T47D (cell line): Measurements from ENCODE around the gene MDN1.
"Not testable (repeated sequence)": the region's sequence is repeated elsewhere in the genome, so short reads cannot be mapped to it uniquely, and the experiment has no call there.

ENCODE experiments used
- DNase-seq, 2 experiments: peaks; one replicate each; pipeline versions ENCODE4 v3.0.0 to v3.0.0-alpha.2; 2011 to 2012; ENCODE audit warnings: low read depth in 1 of 2, low spot score in 1 of 2
- JUND ChIP-seq: IDR thresholded peaks from 2 replicates; pipeline ENCODE4 v1.6.1; 2012; ENCODE audit warnings: low read depth
- in situ Hi-C: cut with HindIII; loops from 2 replicates; pipeline ENCODE4 v1.10.0; 2016; ENCODE audit warnings: low sequenced_read_pairs, low pct_unique_long_range_greater_than_20kb

The MDN1 gene

DNA sequence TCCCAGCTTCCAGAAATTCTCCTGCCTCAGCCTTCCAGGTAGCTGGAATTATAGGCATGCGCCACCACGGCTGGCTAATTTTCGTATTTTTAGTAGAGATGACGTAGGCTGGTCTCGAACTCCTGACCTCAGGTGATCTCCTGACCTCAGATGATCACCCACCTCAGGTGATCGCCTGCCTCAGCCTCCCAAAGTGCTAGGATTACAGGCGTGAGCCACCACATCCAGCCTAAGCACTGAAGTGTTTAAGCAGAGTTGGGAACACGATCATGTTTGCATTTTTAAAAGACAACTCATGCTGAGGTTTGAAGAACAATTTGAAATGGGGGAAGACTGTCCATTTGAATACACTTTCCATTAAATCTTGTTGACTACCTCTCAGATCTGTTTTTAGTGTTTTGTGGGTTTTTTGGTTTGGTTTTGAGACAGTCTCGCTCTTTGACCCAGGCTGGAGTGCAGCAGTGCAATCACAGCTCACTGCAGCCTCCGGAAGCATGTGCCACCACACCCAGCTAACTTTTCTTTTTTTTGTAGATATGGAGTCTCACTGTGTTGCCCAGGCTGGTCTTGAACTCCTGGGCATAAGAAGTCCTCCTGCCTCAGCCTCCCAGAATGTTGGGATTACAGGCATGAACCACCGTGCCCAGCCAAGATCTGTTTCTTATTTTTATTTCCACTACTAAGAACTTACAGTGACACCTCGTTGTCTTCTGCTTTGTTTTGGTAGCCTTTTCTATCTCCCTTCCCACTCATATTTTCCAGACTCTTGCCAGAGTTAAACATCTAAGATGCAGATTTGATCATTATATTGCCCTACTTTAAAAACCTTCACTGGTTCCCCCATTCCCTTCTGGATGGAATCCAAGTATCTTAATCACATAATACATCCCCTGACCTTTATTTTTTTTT is 15.5 kb upstream of the MDN1 start:
- in situ Hi-C loops: no loop called here
- TF ChIP-seq JUND: no peak
- DNase-seq: no peak

DNA sequence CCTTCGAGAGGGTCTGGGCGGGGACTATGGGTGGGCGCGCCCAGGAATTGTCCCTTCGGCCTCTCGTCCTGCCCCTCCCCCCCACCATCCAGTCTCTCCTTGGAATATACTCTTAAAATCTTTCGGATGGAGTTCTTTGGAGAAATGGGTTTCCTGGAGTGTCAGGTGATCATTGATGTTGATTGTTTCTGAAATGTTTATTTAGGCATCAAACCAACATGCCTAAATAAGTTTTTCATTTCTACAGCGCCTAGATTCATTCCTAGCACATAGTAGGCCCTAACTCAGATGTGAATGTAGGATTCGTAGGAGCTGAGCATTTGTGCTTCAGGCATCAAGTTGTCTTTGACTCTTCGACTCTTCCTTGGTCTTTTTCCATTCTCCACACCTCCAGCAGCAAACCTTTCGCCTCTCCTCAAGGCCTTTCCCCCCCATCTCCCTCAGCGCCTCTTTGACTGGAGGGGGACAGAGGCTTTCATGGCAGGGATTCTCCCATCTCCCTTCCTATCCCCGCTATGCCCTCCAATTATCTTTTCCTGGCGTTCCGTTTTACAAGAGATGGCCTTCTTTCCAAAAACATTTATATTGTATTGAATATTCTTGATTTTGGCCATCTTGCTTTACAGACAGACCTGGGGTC is 10.7 kb upstream of the MDN1 start:
- in situ Hi-C loops: no loop called here
- no peak for TF ChIP-seq JUND
- DNase-seq: peak in 1 of 2 experiments; percentile 7

DNA sequence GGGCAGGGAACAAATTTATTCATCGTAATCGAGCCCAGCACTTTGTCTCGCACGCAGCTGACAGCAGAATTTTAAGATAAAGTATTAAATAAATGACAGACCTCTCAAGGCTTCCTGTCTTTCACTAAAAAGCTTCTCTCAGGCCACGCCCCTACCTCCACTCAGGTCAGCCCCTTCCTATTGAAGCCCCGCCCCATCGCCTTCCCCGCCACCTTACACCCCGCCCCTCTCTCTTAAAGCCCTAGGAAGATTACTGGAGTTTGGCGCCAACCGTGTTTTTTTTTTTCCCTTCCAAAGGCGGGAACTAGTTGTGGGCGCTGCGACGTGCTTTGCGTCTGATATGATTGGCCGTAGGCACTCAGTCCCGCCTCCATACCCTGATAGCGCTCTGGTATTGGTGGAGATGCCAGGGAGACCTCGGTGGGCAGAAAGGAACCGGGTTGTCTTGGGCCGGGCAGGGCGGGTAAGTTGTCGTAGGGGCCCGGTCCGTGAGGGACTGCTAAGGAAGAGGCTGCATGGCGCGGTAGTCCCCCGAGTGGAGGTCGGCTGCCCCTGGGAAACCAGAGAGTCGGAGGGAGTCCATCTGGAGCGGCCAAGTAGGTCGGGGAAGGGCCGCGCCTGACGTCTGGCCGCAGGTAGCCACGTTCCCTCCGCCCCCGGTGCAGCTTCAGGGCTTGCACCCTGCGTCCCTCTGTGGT is 10.0 kb upstream of the MDN1 start, which contains the start of gene CASP8AP2:
CASP8AP2 (plus strand) TSS at position 409 of the 698 bp plus-strand sequence.
- TF ChIP-seq JUND: no peak
- peak; percentile 86 to 98 for DNase-seq
- in situ Hi-C loops: no loop called here

DNA sequence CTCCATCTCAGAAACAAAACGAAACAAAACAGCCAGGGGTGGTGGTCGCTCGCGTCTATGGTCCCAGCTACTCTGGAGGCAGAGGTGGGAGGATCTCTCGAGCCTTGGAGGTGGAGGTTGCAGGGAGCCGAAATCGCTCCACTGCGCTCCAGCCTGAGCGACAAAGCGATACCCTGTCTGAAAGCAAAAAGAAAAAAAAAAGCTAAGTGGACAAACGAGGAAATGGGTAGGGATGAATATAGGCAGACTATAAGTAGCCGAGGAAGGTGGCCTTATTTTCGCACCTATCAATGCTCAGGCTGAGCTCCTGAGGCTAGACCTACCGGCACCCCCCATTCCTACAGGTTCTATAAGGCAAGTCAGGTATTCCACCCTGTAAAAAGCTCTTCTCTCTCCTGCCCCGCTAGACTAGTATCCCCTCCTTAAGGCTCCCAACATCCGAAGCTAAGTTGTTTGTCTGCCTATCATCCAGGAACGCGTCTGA is 9.4 kb upstream of the MDN1 start:
- TF ChIP-seq JUND: no peak
- in situ Hi-C loops: no loop called here

DNA sequence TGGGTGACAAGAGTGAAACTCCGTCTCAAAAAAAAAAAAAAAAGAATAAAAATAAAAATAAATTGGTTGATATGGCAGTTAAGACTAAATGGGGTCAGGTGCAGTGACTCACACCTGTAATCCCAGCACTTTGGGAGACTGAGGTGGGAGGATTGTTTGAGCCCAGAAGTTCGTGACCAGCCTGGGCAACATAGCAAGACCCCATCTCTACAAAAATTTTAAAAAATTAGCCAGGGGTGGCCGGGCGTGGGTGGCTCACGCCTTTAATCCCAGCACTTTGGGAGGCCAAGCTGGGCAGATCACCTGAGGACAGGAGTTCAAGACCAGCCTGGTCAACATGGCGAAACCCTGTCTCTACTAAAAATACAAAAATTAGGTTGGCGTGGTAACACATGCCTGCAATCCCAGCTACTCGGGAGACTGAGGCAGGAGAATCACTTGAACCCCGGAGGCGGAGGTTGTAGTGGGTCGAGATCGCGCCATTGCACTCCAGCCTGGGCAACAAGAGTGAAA is 8.9 kb upstream of the MDN1 start:
- DNase-seq, in situ Hi-C loops: not testable (repeated sequence)

More for the DNA sequence above, 9.4 kb upstream of the MDN1 start:
- DNase-seq: no peak

DNA sequence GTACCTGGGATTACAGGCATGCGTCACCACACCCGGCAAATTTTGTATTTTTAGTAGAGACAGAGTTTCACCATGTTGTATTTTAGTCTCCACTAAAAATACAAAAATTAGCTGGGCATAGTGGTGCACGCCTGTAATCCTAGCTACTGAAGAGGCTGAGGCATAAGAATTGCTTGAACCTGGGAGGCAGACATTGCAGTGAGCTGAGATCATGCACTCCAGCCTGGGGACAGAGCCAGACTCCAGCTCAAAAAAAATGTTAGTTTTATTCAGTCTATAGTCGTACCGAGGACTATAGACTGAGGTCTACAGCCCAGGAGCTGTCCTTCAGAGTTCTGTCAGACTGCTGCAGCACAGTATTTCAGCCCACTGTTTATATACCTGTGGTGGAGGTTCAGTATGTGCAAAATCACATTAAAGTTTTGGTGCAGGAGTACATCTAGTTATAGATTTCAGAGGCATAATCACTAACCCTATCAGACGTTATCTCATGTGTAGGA is 6.5 kb upstream of the MDN1 start:
- TF ChIP-seq JUND: no peak
- in situ Hi-C loops: no loop called here
- DNase-seq: no peak

DNA sequence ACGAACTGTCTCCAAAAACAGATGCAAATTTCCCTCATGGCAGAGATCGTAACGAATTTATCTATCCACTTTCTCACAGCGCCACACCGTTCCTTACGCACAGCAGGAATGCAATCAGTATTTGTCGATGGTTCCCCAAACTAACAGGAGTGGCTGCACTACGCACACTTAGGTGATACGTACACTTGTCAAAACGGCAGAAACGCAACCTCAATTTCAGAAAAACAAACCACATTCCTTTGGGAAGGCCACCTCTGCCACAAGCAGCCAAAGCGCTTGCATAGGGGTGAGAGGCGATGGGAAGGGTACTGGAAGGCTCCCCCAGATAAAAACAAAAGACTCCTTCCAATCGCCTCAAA is 638 bp downstream of the MDN1 start:
- DNase-seq: peak in 1 of 2 experiments; percentile 18
- no peak for TF ChIP-seq JUND
- in situ Hi-C loops: no loop called here

DNA sequence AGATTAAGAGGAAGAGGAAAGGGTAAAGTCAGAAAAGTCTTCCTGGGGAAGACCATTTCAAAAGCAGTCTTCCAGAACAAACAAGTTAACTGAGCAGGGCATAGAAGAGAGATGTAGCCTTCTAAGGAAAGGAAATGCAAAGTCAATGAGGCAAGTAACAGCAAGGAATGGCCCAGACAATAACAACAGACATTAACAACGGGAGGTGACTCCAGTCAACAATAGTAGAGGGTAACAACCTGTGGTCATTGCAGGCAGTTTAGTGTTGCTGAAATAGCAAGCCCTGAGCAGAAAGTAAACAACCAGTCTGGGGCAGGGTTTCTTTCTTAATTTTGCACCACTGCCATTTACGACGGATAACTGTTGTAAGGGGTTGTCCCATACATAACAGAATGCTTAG is 2.1 kb downstream of the MDN1 start:
- DNase-seq: no peak
- in situ Hi-C loops: no loop called here
- TF ChIP-seq JUND: no peak

DNA sequence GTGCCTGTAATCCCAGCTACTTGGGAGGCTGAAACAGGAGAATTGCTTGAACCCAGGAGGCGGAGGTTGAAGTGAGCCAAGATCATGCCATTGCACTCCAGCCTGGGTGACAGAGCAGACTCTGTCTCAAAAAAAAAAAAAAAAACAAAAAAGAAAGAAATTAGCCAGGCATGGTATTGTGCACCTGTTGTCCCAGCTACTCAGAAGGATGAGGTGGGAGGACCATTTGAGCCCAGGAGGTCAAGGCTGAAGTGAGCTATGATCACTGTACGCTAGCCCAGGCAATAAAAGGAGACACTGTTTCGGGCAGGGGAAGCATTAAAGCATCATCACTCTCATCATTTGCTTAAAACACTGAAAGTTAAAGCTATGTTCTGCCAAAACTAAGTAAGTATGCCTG is 6.2 kb downstream of the MDN1 start:
- DNase-seq, in situ Hi-C loops: not testable (repeated sequence)

DNA sequence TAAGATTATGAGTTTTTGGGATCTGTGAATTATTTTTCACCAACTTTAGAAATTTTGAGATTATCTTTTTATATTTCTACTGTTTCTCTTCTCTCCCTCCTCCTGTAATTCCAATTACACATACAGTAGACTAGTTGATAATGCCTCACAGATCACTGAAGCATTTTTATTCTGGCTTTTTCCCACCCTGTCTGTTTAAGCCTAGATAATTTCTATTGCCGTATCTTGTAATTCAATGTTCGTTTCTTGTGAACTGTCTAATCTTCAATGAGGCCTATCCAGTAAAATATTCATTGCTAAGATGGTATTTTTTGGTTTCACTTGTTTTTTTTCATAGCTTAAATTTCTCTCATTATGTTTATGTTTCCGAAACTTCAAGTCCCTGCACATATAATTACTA is 12.0 kb downstream of the MDN1 start:
- no peak for TF ChIP-seq JUND
- in situ Hi-C loops: no loop called here

DNA sequence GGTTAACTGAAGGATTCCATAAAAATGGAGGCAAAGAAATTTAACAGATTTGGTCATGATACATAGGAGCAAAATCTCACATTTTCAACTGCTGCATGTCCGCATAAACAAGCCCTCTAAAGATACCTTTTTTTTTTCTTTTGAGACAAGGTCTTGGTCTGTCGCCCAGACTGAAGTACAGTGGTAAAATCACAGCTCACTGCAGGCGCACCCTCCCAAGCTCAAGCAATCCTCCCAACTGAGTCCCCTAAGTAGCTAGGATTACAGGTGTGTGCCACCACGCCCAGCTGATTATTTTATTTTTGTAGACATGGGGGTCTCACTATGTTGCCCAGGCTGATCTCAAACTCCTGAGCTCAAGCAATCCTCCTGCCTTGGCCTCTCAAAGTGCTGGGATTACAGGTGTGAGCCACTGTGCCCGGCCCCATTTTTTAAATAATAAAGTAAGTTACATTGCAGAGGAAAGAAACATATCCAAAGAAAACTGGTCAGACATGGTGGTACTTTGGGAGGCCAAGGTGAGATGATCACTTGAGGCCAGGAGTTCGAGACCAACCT is 13.7 kb downstream of the MDN1 start:
- in situ Hi-C loops: no loop called here
- TF ChIP-seq JUND: no peak
- DNase-seq: no peak

More for the DNA sequence above, 12.0 kb downstream of the MDN1 start:
- DNase-seq: no peak

DNA sequence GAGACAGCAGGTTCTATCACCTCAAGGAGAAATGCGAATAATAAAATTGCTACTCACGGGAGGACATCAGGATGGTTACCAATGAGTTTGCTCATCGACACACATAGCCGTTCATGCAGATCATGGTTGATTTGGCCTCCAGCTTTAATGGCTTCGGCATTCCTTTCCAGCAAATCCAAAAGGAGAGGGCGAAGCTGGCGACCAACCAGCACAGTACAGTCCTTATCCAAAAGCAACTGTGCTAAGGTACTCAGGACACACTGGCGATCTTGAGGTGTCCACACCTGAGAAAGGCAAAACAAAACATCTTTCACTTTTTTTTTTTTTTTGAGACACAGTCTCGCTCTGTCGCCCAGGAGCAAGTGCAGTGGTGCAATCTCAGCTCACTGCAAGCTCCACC is 16.3 kb downstream of the MDN1 start:
- TF ChIP-seq JUND: no peak
- no peak for DNase-seq

More for the DNA sequence above, 16.3 kb downstream of the MDN1 start:
- in situ Hi-C loops: no loop called here
